Activated naive CD8-positive, alpha-beta T cell treated with anti-CD3 and anti-CD28 coated beads, Interleukin-2, amount 50 U/mL, for 24 hours (primary cell): ENCODE measurements around the gene EMILIN1.
A peak's percentile ranks its signal among the peaks of the same experiment; 100 is the strongest.

Experiments
- ATAC-seq: fragments of 150-1000 bp; cut with Tn5 transposase; one replicate; pipeline ENCODE4 v1.10.0; 2021
- DNase-seq: peaks from one replicate; pipeline ENCODE4 v3.0.0; 2021
- H3K27ac Mint-ChIP-seq: one replicate; pipeline ENCODE4 v1.8.0; 2021; ENCODE audit warnings: mild to moderate bottlenecking, mixed read lengths
- H3K27me3 Mint-ChIP-seq: one replicate; pipeline ENCODE4 v1.8.0; 2021; ENCODE audit warnings: mixed read lengths
- H3K36me3 Mint-ChIP-seq: one replicate; pipeline ENCODE4 v1.8.0; 2021; ENCODE audit warnings: low read depth, mixed read lengths
- H3K4me1 Mint-ChIP-seq: one replicate; pipeline ENCODE4 v1.8.0; 2021; ENCODE audit warnings: mixed read lengths
- H3K4me3 Mint-ChIP-seq: one replicate; pipeline ENCODE4 v1.8.0; 2021; ENCODE audit warnings: mild to moderate bottlenecking, moderate library complexity, mixed read lengths
- H3K9me3 Mint-ChIP-seq: one replicate; pipeline ENCODE4 v1.8.0; 2021; ENCODE audit warnings: mixed read lengths

The EMILIN1 gene

GRCh38 chr2:27081984-27082772 is 3.8 kb downstream of the EMILIN1 start:
- Mint-ChIP-seq H3K36me3 (no peaks in the 10 kb centered on the region), H3K9me3 (no peaks in the 10 kb centered on the region), H3K4me3 (peak overlapping the region; percentile 74), H3K4me1 (peaks cover 36% of the 10 kb centered on the region), H3K27ac (peak overlapping the region; percentile 94), H3K27me3 (no peaks in the 10 kb centered on the region)
- ATAC-seq (no peak), DNase-seq (no peak)

- DNase-seq (no peak), ATAC-seq (no peak)
- H3K9me3 Mint-ChIP-seq = no peaks in the 10 kb centered on the region
- H3K27ac Mint-ChIP-seq = no peak overlapping the region
- no peak overlapping the region for H3K4me3 Mint-ChIP-seq
- H3K4me1 Mint-ChIP-seq = peaks cover 39% of the 10 kb centered on the region
- no peaks in the 10 kb centered on the region for H3K27me3 Mint-ChIP-seq
- H3K36me3 Mint-ChIP-seq = no peaks in the 10 kb centered on the region
Observed at GRCh38 chr2:27082773-27083409, 4.5 kb downstream of the EMILIN1 start.

- no peak for ATAC-seq
- H3K27ac Mint-ChIP-seq = no peak overlapping the region
Observed at GRCh38 chr2:27083410-27084296, 5.2 kb downstream of the EMILIN1 start.

GRCh38 chr2:27084297-27085061 is 6.1 kb downstream of the EMILIN1 start:
- H3K4me3 Mint-ChIP-seq = peak overlapping the region; percentile 80
- H3K27me3 Mint-ChIP-seq = no peaks in the 10 kb centered on the region
- ATAC-seq = no peak
- DNase-seq = no peak
- H3K9me3 Mint-ChIP-seq = no peaks in the 10 kb centered on the region
- peaks cover 40% of the 10 kb centered on the region for H3K4me1 Mint-ChIP-seq
- no peak overlapping the region for H3K27ac Mint-ChIP-seq
- no peaks in the 10 kb centered on the region for H3K36me3 Mint-ChIP-seq

More at GRCh38 chr2:27083410-27084296, 5.2 kb downstream of the EMILIN1 start:
- Mint-ChIP-seq H3K4me1 (peaks cover 40% of the 10 kb centered on the region), H3K36me3 (no peaks in the 10 kb centered on the region), H3K9me3 (no peaks in the 10 kb centered on the region), H3K27me3 (no peaks in the 10 kb centered on the region), H3K4me3 (no peak overlapping the region)
- DNase-seq = no peak

GRCh38 chr2:27085062-27085672 is 6.8 kb downstream of the EMILIN1 start:
- DNase-seq (no peak), ATAC-seq (no peak)
- Mint-ChIP-seq H3K9me3 (no peaks in the 10 kb centered on the region), H3K27me3 (no peaks in the 10 kb centered on the region), H3K27ac (peak overlapping the region; percentile 35), H3K4me1 (peaks cover 37% of the 10 kb centered on the region), H3K36me3 (no peaks in the 10 kb centered on the region), H3K4me3 (peak overlapping the region; percentile 80)

- no peaks in the 10 kb centered on the region for H3K9me3 Mint-ChIP-seq
- peak overlapping the region; percentile 35 for H3K27ac Mint-ChIP-seq
- H3K36me3 Mint-ChIP-seq = no peaks in the 10 kb centered on the region
- peak; percentile 55 for DNase-seq
- ATAC-seq = no peak
- H3K4me3 Mint-ChIP-seq = peak overlapping the region; percentile 80
- H3K4me1 Mint-ChIP-seq = peaks cover 33% of the 10 kb centered on the region
- H3K27me3 Mint-ChIP-seq = no peaks in the 10 kb centered on the region
Observed at GRCh38 chr2:27085673-27086089, 7.3 kb downstream of the EMILIN1 start.

GRCh38 chr2:27086090-27086723 is 7.8 kb downstream of the EMILIN1 start:
- H3K4me3 Mint-ChIP-seq = peak overlapping the region; percentile 80
- H3K4me1 Mint-ChIP-seq = peaks cover 27% of the 10 kb centered on the region
- ATAC-seq (peak; percentile 93), DNase-seq (peak; percentile 99)
- no peaks in the 10 kb centered on the region for H3K36me3 Mint-ChIP-seq
- H3K27ac Mint-ChIP-seq = peak overlapping the region; percentile 71
- no peaks in the 10 kb centered on the region for H3K9me3 Mint-ChIP-seq
- no peaks in the 10 kb centered on the region for H3K27me3 Mint-ChIP-seq

GRCh38 chr2:27086724-27087593 is 8.5 kb downstream of the EMILIN1 start, which contains the start of gene KHK:
Gene KHK, plus strand, starts transcription at chr2:27086772. Its CDS starts 488 bp downstream, at chr2:27087260.
- Mint-ChIP-seq H3K9me3 (no peaks in the 10 kb centered on the region), H3K36me3 (no peaks in the 10 kb centered on the region), H3K27me3 (no peaks in the 10 kb centered on the region), H3K4me1 (peaks cover 20% of the 10 kb centered on the region), H3K27ac (peak within 1 kb of the TSS; percentile 71), H3K4me3 (peak within 1 kb of the TSS; percentile 80)
- ATAC-seq (peak; percentile 1), DNase-seq (peak; percentile 30)

GRCh38 chr2:27087823-27088410 is 9.5 kb downstream of the EMILIN1 start:
- H3K4me1 Mint-ChIP-seq = peaks cover 20% of the 10 kb centered on the region
- H3K36me3 Mint-ChIP-seq = no peaks in the 10 kb centered on the region
- no peaks in the 10 kb centered on the region for H3K9me3 Mint-ChIP-seq
- H3K27me3 Mint-ChIP-seq = no peaks in the 10 kb centered on the region
- H3K4me3 Mint-ChIP-seq = peak overlapping the region; percentile 80
- ATAC-seq = no peak
- no peak overlapping the region for H3K27ac Mint-ChIP-seq
- DNase-seq = no peak

GRCh38 chr2:27088634-27089033 is 10.2 kb downstream of the EMILIN1 start:
- no peak overlapping the region for H3K4me3 Mint-ChIP-seq

GRCh38 chr2:27089111-27089954 is 10.9 kb downstream of the EMILIN1 start:
- no peak overlapping the region for H3K27ac Mint-ChIP-seq
- H3K4me1 Mint-ChIP-seq = peaks cover 20% of the 10 kb centered on the region
- no peaks in the 10 kb centered on the region for H3K9me3 Mint-ChIP-seq
- DNase-seq (no peak), ATAC-seq (no peak)
- no peak overlapping the region for H3K4me3 Mint-ChIP-seq
- no peaks in the 10 kb centered on the region for H3K27me3 Mint-ChIP-seq
- no peaks in the 10 kb centered on the region for H3K36me3 Mint-ChIP-seq

More at GRCh38 chr2:27088634-27089033, 10.2 kb downstream of the EMILIN1 start:
- Mint-ChIP-seq H3K9me3 (no peaks in the 10 kb centered on the region), H3K4me1 (peaks cover 20% of the 10 kb centered on the region), H3K36me3 (no peaks in the 10 kb centered on the region), H3K27me3 (no peaks in the 10 kb centered on the region), H3K27ac (no peak overlapping the region)
- ATAC-seq (no peak), DNase-seq (no peak)
